ENCODE measurements around the gene TTC12. TPM values are rescaled to one million over a fixed set of nuclear protein-coding genes. Genes with fewer than 3 reads are reported as not detected.
A peak's percentile ranks its signal among the peaks of the same experiment; 100 is the strongest.

TTC12 gene
- total RNA-seq, 2 donors from 2014 or later = 19.5 to 26.7 TPM

DNA sequence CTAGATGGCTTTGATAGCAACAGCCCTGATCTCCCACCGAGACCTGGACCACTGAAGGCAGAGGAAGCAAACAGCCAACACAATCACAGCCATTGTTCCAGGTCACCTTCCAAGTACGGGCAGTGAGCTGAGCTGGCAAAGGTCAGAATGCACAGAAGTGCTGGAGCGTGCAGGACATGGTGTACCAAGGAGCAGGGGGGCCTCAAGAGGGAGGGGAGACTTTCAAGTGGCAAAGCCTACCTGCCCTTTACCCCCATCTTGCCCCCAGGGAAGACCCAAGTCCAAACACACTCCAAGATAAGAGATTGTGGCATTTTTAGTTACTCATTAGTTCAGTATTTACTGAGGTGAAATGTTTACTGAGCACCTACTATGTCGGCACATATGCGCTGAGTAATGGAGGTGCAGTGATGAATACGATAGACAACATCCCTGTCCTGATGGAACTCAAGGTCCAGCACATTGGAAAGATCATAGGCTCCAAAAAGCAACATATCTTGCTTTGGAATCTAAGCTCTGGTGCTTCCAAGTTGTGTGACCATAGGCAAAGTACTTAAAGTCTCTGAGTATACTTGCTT, 26.0 kb upstream of the TTC12 start:
- H3K9me3 Mint-ChIP-seq = no peaks in the 10 kb centered on the region
- H3K27ac Mint-ChIP-seq = no peak overlapping the region
- H3K4me1 ChIP-seq (ENCODE audit: control insufficient read depth, insufficient read depth, low read length) = no peaks in the 10 kb centered on the region
- peaks cover 16% of the 10 kb centered on the region for H3K27me3 ChIP-seq (ENCODE audit: control insufficient read depth, insufficient read depth, low read length, poor library complexity, severe bottlenecking)
- TF ChIP-seq, protein P1, sequence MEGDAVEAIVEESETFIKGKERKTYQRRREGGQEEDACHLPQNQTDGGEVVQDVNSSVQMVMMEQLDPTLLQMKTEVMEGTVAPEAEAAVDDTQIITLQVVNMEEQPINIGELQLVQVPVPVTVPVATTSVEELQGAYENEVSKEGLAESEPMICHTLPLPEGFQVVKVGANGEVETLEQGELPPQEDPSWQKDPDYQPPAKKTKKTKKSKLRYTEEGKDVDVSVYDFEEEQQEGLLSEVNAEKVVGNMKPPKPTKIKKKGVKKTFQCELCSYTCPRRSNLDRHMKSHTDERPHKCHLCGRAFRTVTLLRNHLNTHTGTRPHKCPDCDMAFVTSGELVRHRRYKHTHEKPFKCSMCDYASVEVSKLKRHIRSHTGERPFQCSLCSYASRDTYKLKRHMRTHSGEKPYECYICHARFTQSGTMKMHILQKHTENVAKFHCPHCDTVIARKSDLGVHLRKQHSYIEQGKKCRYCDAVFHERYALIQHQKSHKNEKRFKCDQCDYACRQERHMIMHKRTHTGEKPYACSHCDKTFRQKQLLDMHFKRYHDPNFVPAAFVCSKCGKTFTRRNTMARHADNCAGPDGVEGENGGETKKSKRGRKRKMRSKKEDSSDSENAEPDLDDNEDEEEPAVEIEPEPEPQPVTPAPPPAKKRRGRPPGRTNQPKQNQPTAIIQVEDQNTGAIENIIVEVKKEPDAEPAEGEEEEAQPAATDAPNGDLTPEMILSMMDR (conservative IDR thresholded peaks at IDR 0.05) = no peak
- no peaks in the 10 kb centered on the region for H3K36me3 ChIP-seq (ENCODE audit: control insufficient read depth, insufficient read depth, low read length)
- no peak for DNase-seq
- no peaks in the 10 kb centered on the region for H3K4me1 Mint-ChIP-seq
- H3K36me3 Mint-ChIP-seq (ENCODE audit: low read depth) = no peaks in the 10 kb centered on the region
- H3K9ac ChIP-seq (ENCODE audit: extremely low read depth, low read length, poor library complexity, severe bottlenecking) = no peak overlapping the region
- no peak overlapping the region for H3K4me3 Mint-ChIP-seq
- H3K4me3 ChIP-seq (ENCODE audit: low read length) = no peak overlapping the region
- peaks cover 3% of the 10 kb centered on the region for H3K27me3 Mint-ChIP-seq (ENCODE audit: insufficient read depth)
- 96 to 98% methylated on average over 5 to 6 of the region's 6 CpGs for WGBS, 2 experiments (ENCODE audit: insufficient coverage in 1 of 2, insufficient read length in 1 of 2)
- no peak overlapping the region for H3K27ac ChIP-seq (ENCODE audit: low read depth, low read length)
- H3K9me3 ChIP-seq (ENCODE audit: control insufficient read depth, low read length) = no peaks in the 10 kb centered on the region

DNA sequence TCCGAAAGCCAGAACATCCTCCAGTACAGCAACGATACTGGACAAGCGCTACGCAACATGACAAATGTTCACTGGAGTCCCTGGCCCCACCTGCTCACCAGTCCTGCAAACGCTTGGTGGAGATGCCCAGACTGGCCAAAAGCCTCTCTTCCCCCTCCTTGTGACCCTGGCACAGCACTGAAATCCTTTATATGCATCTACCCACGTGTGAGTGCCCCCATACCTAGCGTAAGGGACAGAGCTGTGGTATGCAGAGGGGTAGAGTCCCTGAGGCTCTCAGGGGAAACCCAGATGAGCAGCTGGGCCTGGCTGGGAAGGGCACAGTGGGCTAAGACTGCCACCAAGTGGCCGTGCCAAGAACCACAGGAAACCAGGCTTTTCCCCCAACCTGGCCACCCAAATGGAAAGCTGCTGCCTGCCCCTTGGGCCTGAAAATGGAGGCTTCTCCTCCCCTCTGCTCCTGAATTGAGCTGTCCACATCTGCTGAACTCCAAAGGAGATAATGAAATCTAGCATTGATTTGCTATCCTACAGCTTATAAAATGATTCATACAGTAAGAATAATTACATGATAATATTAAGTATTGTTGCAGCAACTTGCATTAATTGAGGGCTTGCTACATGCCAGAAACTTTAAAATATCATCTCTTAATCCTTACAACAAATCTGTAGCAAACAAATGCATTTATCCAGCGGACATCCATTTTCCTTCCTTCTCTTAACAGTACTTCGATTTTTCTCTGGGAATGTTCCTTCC, 24.8 kb upstream of the TTC12 start:
- H3K9me3 Mint-ChIP-seq = no peaks in the 10 kb centered on the region
- H3K36me3 Mint-ChIP-seq (ENCODE audit: low read depth) = no peaks in the 10 kb centered on the region
- no peaks in the 10 kb centered on the region for H3K36me3 ChIP-seq (ENCODE audit: control insufficient read depth, insufficient read depth, low read length)
- TF ChIP-seq, protein P1 (conservative IDR thresholded peaks at IDR 0.05) = peak; percentile 96
- H3K9me3 ChIP-seq (ENCODE audit: control insufficient read depth, low read length) = no peaks in the 10 kb centered on the region
- H3K4me3 Mint-ChIP-seq = no peak overlapping the region
- H3K4me1 ChIP-seq (ENCODE audit: control insufficient read depth, insufficient read depth, low read length) = no peaks in the 10 kb centered on the region
- H3K27ac Mint-ChIP-seq = no peak overlapping the region
- no peak overlapping the region for H3K9ac ChIP-seq (ENCODE audit: extremely low read depth, low read length, poor library complexity, severe bottlenecking)
- 54 to 61% methylated on average over 7 to 10 of the region's 10 CpGs for WGBS, 2 experiments (ENCODE audit: insufficient coverage in 1 of 2, insufficient read length in 1 of 2)
- H3K27me3 Mint-ChIP-seq (ENCODE audit: insufficient read depth) = peaks cover 3% of the 10 kb centered on the region
- DNase-seq = peak; percentile 93
- no peaks in the 10 kb centered on the region for H3K4me1 Mint-ChIP-seq
- H3K27me3 ChIP-seq (ENCODE audit: control insufficient read depth, insufficient read depth, low read length, poor library complexity, severe bottlenecking) = peaks cover 5% of the 10 kb centered on the region
- H3K27ac ChIP-seq (ENCODE audit: low read depth, low read length) = no peak overlapping the region
- no peak overlapping the region for H3K4me3 ChIP-seq (ENCODE audit: low read length)

- Mint-ChIP-seq H3K4me3 (no peak overlapping the region), H3K36me3 (ENCODE audit: low read depth) (no peaks in the 10 kb centered on the region), H3K9me3 (peaks cover 3% of the 10 kb centered on the region), H3K27ac (no peak overlapping the region), H3K4me1 (peaks cover 15% of the 10 kb centered on the region), H3K27me3 (ENCODE audit: insufficient read depth) (no peaks in the 10 kb centered on the region)
- DNase-seq = no peak
- H3K4me1 ChIP-seq (ENCODE audit: control insufficient read depth, insufficient read depth, low read length) = no peaks in the 10 kb centered on the region
- no peak overlapping the region for H3K4me3 ChIP-seq (ENCODE audit: low read length)
- peaks cover 17% of the 10 kb centered on the region for H3K9me3 ChIP-seq (ENCODE audit: control insufficient read depth, low read length)
- H3K9ac ChIP-seq (ENCODE audit: extremely low read depth, low read length, poor library complexity, severe bottlenecking) = no peak overlapping the region
- no peaks in the 10 kb centered on the region for H3K27me3 ChIP-seq (ENCODE audit: control insufficient read depth, insufficient read depth, low read length, poor library complexity, severe bottlenecking)
- H3K36me3 ChIP-seq (ENCODE audit: control insufficient read depth, insufficient read depth, low read length) = no peaks in the 10 kb centered on the region
- TF ChIP-seq, protein P1 (conservative IDR thresholded peaks at IDR 0.05) = no peak
- 72 to 75% methylated on average over 5 of the region's 5 CpGs for WGBS, 2 experiments (ENCODE audit: insufficient coverage in 1 of 2, insufficient read length in 1 of 2)
- no peak overlapping the region for H3K27ac ChIP-seq (ENCODE audit: low read depth, low read length)
Observed at GRCh38 chr11:113293936-113294335, 20.4 kb upstream of the TTC12 start.

Measured in endodermal cell (in vitro differentiated cells).